ENCODE measurements around the gene ARFGEF3.
"Not testable (repeated sequence)": the region's sequence is repeated elsewhere in the genome, so short reads cannot be mapped to it uniquely, and the experiment has no call there.

ARFGEF3 gene, protein sequence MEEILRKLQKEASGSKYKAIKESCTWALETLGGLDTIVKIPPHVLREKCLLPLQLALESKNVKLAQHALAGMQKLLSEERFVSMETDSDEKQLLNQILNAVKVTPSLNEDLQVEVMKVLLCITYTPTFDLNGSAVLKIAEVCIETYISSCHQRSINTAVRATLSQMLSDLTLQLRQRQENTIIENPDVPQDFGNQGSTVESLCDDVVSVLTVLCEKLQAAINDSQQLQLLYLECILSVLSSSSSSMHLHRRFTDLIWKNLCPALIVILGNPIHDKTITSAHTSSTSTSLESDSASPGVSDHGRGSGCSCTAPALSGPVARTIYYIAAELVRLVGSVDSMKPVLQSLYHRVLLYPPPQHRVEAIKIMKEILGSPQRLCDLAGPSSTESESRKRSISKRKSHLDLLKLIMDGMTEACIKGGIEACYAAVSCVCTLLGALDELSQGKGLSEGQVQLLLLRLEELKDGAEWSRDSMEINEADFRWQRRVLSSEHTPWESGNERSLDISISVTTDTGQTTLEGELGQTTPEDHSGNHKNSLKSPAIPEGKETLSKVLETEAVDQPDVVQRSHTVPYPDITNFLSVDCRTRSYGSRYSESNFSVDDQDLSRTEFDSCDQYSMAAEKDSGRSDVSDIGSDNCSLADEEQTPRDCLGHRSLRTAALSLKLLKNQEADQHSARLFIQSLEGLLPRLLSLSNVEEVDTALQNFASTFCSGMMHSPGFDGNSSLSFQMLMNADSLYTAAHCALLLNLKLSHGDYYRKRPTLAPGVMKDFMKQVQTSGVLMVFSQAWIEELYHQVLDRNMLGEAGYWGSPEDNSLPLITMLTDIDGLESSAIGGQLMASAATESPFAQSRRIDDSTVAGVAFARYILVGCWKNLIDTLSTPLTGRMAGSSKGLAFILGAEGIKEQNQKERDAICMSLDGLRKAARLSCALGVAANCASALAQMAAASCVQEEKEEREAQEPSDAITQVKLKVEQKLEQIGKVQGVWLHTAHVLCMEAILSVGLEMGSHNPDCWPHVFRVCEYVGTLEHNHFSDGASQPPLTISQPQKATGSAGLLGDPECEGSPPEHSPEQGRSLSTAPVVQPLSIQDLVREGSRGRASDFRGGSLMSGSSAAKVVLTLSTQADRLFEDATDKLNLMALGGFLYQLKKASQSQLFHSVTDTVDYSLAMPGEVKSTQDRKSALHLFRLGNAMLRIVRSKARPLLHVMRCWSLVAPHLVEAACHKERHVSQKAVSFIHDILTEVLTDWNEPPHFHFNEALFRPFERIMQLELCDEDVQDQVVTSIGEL (N-terminal part only)

DNA sequence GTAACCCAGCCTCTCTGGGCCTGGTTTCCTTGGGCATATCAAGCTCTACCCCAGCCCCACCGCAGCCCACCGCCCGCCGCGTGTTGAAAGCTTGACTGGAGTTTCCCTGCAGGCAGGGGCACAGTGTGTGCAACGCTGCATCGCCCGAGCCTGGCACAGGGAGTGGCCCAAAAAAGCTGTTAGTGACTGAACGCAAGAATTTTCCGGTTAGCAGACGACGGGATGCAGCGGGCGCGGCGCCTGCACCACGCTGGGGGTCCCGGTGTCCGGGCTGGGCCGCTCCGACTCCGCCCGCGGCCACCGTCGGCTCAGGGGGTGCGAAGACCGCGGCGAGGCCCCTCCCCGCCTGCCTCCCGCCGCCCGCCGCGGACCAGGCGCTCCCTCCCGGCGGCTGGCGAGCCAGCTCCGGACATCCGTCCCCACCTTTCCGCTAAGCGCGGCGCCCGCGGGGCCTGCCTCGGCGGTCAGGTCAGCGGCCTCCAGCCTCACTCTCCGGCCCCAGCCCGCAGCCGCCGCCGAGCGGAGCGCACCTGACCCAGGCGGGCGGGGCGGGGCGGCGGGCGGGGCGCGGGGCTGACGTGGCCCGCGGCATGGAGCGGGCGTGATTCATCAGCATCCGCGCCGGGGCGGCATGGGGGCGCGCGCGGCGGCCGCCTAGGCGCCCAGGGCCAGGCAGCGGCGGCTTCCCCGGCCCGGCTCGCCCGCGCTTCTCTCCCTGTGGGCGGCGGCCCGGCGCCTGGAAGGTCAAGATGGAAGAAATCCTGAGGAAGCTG lies at the start of gene ARFGEF3:
Gene ARFGEF3, plus strand, starts transcription at position 602 of the 773 bp plus-strand sequence. Its CDS starts 148 bp downstream, at position 750.
- Mint-ChIP-seq H3K9me3 (no peaks in the 10 kb centered on the region), H3K27ac (no peak within 1 kb of the TSS), H3K27me3 (peaks cover 67% of the 10 kb centered on the region), H3K4me3 (peak within 1 kb of the TSS; percentile 70), H3K36me3 (ENCODE audit: low read depth) (no peaks in the 10 kb centered on the region), H3K4me1 (peaks cover 15% of the 10 kb centered on the region)
- ATAC-seq (peak; percentile 94), DNase-seq (peak; percentile 72)

DNA sequence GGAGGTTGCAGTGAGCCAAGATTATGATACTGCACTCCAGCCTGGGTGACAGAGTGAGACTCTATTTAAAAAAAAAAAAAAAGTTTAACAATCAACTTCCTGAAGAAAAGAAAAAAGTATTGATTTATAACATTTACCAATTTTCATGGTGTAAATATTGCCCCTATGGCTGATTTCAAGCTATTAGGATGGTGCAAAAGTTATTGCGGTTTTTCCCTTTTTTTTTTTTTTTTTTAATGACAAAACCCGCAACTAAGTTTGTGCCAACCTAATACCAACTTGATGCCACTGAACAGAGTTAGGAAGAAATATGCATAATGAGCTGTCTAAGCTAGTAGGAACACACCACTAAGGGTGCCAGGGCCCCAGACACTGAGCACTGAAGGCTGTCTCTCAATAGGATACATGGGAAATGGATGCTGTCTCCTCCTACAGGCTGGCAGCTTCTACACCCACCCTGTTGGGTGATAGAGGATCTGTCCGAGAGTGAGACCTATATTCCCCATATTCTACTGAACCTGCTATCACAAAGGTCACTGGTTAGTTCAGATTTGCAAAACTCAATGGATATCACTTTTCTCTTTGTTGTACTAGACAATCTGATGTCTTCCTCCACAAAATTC lies 48.0 kb upstream of the ARFGEF3 start:
- H3K27me3 Mint-ChIP-seq = peaks cover 21% of the 10 kb centered on the region
- no peak overlapping the region for H3K4me3 Mint-ChIP-seq
- no peak for ATAC-seq
- peaks cover 5% of the 10 kb centered on the region for H3K4me1 Mint-ChIP-seq
- H3K27ac Mint-ChIP-seq = no peak overlapping the region
- DNase-seq = no peak
- H3K36me3 Mint-ChIP-seq (ENCODE audit: low read depth) = no peaks in the 10 kb centered on the region
- no peaks in the 10 kb centered on the region for H3K9me3 Mint-ChIP-seq

DNA sequence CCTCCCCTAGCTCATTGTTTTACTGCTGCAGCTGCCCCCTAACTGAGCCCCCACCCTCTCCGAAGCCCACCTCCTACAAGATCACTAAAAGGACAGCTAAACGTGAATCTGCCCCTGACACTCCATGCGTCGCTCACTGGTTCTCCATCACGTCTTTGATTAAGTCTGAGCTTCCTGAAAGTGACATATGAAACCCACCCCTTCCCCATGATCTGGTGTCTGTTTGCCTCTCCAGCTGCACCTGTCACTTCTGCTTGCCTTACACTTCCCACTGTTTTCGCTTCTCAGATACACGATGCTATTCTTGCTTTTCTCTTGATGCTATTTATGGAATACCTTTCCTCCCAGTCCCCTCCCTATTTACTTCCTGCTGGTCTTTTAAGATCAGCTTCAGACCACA lies 46.5 kb upstream of the ARFGEF3 start:
- Mint-ChIP-seq H3K27me3 (peaks cover 16% of the 10 kb centered on the region), H3K4me1 (peaks cover 1% of the 10 kb centered on the region), H3K27ac (no peak overlapping the region), H3K36me3 (ENCODE audit: low read depth) (no peaks in the 10 kb centered on the region), H3K4me3 (no peak overlapping the region), H3K9me3 (no peaks in the 10 kb centered on the region)
- no peak for ATAC-seq
- no peak for DNase-seq

DNA sequence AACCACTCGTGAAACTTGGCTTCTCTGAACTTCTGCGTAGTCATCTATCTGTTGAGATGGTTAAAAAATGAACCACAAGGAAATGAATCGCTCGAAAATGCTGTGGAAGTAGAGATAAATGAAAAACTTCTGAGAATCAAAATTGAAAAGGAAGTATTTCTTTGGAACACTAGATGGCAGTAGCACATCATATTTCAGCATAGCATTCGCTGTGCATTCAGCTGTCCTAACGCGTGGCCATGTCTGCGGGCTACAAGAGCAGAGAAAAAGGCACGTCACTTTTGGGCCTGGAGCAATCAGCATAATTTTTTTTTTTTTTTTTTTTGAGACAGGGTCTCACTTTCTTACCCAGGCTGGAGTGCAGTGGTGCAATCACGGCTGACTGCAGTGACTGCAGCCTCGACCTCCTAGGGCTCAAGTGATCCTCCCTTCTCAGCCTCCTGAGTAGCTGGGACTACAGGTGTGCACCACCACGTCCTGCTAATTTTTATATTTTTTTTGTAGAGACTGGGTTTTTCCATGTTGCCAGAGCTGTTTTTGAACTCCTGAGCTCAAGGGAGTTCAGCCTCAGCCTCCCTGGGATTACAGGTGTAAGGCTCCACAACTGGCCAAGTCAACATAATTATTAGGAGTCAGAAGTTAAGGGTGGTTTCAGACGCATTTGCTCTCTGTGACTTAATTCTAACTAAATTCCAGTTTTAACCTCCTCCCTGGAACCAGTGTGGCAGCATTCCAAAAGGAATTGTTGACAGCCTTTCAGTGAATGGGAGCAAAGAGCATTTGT lies 45.7 kb upstream of the ARFGEF3 start:
- ATAC-seq (peak; percentile 77), DNase-seq (peak; percentile 21)

DNA sequence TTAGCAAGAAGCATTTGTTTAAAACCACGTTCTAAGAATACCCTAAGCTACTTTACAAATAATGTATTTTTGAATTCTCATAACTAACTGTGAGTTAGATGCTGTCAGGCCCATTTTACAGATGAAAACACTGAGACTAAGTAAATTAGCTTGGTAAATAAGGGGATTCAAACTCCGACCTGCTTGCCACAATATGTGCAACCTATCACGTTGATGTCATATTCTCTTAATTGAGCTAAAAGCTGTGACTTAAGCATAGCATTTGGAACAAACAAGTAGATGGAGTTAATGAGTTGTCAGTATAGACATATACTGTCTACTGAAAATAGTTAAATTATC lies 45.1 kb upstream of the ARFGEF3 start:
- peaks cover 1% of the 10 kb centered on the region for H3K4me1 Mint-ChIP-seq

More for the DNA sequence above, 45.7 kb upstream of the ARFGEF3 start:
- Mint-ChIP-seq H3K27ac (no peak overlapping the region), H3K9me3 (no peaks in the 10 kb centered on the region), H3K36me3 (ENCODE audit: low read depth) (no peaks in the 10 kb centered on the region), H3K4me3 (no peak overlapping the region), H3K4me1 (peaks cover 1% of the 10 kb centered on the region), H3K27me3 (peaks cover 16% of the 10 kb centered on the region)

DNA sequence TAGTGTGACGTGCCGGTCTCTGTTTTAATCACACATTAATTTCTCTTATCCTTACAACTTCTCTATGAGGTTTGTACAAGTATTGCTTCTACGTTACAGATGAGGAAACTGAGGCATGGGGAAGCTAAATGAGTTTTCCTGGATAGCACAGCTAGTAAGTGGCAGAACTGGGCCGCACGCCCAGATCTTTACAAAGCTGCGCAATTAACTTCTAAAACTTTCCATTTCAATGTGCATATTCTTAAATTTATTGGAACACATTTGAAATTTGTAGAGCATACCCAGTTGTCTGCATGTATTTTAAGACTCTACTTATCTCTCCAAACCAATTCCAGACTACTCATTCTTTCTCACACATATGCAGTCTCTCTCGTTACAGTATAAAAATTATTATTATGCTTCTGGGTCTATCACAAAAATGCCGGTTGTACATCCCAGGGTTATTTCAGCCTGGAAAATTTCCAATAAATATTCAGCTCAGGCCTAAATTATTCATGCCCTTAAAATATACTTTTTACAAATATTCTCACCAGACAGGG lies 44.3 kb upstream of the ARFGEF3 start:
- Mint-ChIP-seq H3K4me1 (peaks cover 1% of the 10 kb centered on the region), H3K27ac (no peak overlapping the region), H3K9me3 (no peaks in the 10 kb centered on the region), H3K4me3 (no peak overlapping the region), H3K27me3 (peaks cover 19% of the 10 kb centered on the region), H3K36me3 (ENCODE audit: low read depth) (no peaks in the 10 kb centered on the region)
- DNase-seq = no peak
- no peak for ATAC-seq

More for the DNA sequence above, 45.1 kb upstream of the ARFGEF3 start:
- no peaks in the 10 kb centered on the region for H3K9me3 Mint-ChIP-seq
- peaks cover 16% of the 10 kb centered on the region for H3K27me3 Mint-ChIP-seq
- DNase-seq (no peak), ATAC-seq (no peak)
- H3K27ac Mint-ChIP-seq = no peak overlapping the region
- no peak overlapping the region for H3K4me3 Mint-ChIP-seq
- no peaks in the 10 kb centered on the region for H3K36me3 Mint-ChIP-seq (ENCODE audit: low read depth)

DNA sequence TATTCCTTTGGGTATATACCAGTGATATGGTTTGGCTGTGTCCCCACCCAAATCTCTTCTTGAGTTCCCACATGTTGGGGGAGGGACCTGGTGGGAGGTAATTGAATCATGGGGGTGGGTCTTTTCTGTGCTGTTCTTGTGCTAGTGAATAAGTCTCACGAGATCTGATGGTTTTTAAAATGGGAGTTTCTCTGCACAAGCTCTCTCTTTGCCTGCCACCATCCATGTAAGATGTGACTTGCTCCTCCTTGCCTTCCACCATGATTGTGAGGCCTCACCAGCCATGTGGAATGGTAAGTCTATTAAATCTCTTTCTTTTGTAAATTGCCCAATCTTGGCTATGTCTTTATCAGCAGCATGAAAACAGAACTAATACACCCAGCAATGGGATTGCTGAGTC lies 42.5 kb upstream of the ARFGEF3 start:
- H3K4me3 Mint-ChIP-seq; DNase-seq; H3K36me3 Mint-ChIP-seq (ENCODE audit: low read depth); ATAC-seq; H3K9me3 Mint-ChIP-seq; H3K27ac Mint-ChIP-seq; H3K4me1 Mint-ChIP-seq: not testable (repeated sequence)
- H3K27me3 Mint-ChIP-seq = peaks cover 15% of the 10 kb centered on the region

DNA sequence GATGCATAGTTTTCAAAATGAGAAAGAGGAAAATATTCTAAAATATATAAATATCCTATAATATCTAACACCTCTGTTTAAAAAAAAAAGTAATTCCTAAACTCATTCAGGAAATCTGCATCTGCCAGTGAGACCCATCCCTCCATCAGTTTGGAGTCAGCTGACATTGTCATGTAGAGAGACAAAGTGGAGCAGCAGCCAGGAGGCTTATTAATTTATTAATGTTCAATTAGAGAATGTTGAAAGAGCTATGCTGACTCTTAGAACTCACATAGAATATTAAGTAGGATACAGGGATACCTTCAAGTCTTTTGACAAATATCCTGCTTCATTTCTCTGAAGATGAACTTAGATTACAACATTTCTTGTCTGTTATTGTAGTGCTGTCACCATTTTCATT lies 41.8 kb upstream of the ARFGEF3 start:
- Mint-ChIP-seq H3K27ac (no peak overlapping the region), H3K9me3 (no peaks in the 10 kb centered on the region), H3K4me3 (no peak overlapping the region), H3K4me1 (peaks cover 1% of the 10 kb centered on the region), H3K27me3 (peaks cover 16% of the 10 kb centered on the region), H3K36me3 (ENCODE audit: low read depth) (no peaks in the 10 kb centered on the region)
- DNase-seq (no peak), ATAC-seq (no peak)

DNA sequence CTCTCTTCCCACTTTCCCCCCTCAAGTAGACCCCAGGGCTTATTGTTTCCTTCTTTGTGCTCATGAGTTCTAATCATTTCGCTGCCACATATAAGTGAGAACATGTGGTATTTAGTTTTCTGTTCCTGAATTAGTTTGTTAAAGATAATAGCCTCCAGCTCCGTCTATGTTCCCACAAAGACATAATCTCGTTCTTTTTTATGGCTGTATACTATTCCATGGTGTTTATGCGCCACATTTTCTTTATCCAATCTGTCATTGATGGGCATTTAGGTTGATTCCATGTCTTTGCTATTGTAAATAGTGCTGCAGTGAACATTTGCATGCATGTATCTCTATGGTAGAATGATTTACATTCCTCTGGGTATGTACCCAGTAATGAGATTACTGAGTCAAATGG lies 37.6 kb upstream of the ARFGEF3 start:
- Mint-ChIP-seq H3K4me3 (no peak overlapping the region), H3K4me1 (no peaks in the 10 kb centered on the region), H3K27me3 (peaks cover 7% of the 10 kb centered on the region), H3K9me3 (no peaks in the 10 kb centered on the region), H3K36me3 (ENCODE audit: low read depth) (no peaks in the 10 kb centered on the region), H3K27ac (no peak overlapping the region)
- ATAC-seq (no peak), DNase-seq (no peak)

DNA sequence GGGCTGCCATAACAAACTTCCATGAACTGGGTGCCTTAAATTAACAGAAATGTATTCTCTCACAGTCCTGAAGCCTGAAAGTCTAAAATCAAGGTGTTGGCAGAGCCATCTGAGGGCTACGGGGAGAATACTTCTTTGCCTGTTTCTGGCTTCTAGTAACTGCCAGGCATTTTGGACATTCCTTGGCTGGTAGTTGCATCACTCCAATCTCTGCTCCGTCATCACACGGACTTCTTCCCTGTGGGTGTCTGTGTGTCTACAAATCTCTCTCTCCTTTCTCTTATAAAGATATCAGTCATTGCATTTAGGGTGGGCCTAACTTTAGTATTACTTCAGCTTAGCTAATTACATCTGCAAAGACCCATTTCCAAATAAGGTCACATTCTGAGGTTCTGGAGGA lies 33.6 kb upstream of the ARFGEF3 start:
- Mint-ChIP-seq H3K4me3 (no peak overlapping the region), H3K9me3 (no peaks in the 10 kb centered on the region), H3K27ac (no peak overlapping the region), H3K4me1 (no peaks in the 10 kb centered on the region), H3K36me3 (ENCODE audit: low read depth) (no peaks in the 10 kb centered on the region), H3K27me3 (peaks cover 11% of the 10 kb centered on the region)
- no peak for DNase-seq
- no peak for ATAC-seq

DNA sequence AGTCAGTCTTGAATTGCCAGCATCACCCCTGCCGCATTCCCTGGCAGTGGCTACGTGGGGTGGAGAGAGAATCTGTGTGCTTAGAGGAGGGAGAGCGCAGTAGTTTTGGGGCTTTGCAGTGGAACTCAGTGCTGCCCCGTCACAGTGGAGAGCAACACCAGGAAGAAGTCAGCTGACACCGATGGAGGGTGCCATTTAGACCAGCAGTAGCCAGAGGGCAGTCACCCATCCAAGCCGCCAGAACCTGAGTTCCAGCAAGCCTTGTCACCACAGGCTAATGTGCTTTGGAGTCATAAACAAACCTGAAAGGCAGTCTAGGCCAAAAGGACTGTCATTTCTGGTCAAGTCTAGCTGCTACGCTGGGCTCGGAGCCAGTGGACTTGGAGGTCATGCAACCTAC lies 32.5 kb upstream of the ARFGEF3 start:
- no peak overlapping the region for H3K27ac Mint-ChIP-seq
- DNase-seq = no peak
- peaks cover 11% of the 10 kb centered on the region for H3K27me3 Mint-ChIP-seq
- ATAC-seq = no peak
- no peaks in the 10 kb centered on the region for H3K36me3 Mint-ChIP-seq (ENCODE audit: low read depth)
- no peaks in the 10 kb centered on the region for H3K9me3 Mint-ChIP-seq
- no peaks in the 10 kb centered on the region for H3K4me1 Mint-ChIP-seq
- H3K4me3 Mint-ChIP-seq = no peak overlapping the region

DNA sequence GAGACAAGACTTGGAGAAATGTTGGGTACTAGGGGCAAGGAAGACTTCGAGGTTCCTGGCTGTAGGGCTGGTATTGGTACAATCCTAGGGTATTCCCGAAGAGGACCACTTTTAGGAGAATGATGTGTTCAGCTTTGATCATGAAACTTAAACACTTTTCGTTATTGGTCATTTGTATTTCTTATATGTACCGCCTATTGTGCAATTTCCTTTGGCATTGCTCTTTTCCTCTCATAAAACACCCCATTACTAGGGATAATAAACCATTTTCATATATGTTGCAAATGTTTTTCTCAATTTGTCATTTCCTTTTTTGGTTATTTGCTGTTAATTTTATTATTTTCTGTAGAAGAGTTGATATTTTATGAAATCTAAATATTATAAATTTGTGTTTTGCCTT lies 18.9 kb upstream of the ARFGEF3 start:
- Mint-ChIP-seq H3K27me3 (peaks cover 17% of the 10 kb centered on the region), H3K9me3 (peaks cover 10% of the 10 kb centered on the region), H3K27ac (no peak overlapping the region), H3K36me3 (ENCODE audit: low read depth) (no peaks in the 10 kb centered on the region), H3K4me3 (no peak overlapping the region), H3K4me1 (no peaks in the 10 kb centered on the region)
- DNase-seq = no peak
- ATAC-seq = no peak

DNA sequence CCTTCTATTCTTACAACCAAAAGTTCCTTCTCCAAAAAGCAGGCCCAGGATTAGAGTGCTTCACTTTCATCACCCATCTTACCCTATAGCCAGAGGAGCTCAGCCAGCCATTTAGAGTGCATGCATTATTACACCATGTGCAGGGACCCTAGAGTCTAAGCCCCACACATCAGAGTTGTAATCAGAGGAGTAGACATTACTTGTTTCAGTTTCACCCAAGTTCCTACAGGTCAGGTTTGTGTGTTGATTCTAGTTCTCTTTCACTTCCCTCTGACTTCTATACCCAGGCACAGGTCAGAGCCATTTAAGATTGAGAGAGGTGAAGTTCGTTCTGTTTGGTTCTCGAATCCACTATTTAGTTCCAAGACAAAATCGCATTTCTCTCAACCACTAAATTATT lies 16.3 kb upstream of the ARFGEF3 start:
- Mint-ChIP-seq H3K27me3 (peaks cover 25% of the 10 kb centered on the region), H3K4me1 (no peaks in the 10 kb centered on the region), H3K4me3 (no peak overlapping the region), H3K36me3 (ENCODE audit: low read depth) (no peaks in the 10 kb centered on the region), H3K9me3 (peaks cover 10% of the 10 kb centered on the region), H3K27ac (no peak overlapping the region)
- DNase-seq (no peak), ATAC-seq (no peak)
